ENCODE measurements around the gene DPEP3.
A peak's percentile ranks its signal among the peaks of the same experiment; 100 is the strongest.
"Not testable (repeated sequence)": the region's sequence is repeated elsewhere in the genome, so short reads cannot be mapped to it uniquely, and the experiment has no call there.

DPEP3 gene, protein sequence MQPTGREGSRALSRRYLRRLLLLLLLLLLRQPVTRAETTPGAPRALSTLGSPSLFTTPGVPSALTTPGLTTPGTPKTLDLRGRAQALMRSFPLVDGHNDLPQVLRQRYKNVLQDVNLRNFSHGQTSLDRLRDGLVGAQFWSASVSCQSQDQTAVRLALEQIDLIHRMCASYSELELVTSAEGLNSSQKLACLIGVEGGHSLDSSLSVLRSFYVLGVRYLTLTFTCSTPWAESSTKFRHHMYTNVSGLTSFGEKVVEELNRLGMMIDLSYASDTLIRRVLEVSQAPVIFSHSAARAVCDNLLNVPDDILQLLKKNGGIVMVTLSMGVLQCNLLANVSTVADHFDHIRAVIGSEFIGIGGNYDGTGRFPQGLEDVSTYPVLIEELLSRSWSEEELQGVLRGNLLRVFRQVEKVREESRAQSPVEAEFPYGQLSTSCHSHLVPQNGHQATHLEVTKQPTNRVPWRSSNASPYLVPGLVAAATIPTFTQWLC

DNA sequence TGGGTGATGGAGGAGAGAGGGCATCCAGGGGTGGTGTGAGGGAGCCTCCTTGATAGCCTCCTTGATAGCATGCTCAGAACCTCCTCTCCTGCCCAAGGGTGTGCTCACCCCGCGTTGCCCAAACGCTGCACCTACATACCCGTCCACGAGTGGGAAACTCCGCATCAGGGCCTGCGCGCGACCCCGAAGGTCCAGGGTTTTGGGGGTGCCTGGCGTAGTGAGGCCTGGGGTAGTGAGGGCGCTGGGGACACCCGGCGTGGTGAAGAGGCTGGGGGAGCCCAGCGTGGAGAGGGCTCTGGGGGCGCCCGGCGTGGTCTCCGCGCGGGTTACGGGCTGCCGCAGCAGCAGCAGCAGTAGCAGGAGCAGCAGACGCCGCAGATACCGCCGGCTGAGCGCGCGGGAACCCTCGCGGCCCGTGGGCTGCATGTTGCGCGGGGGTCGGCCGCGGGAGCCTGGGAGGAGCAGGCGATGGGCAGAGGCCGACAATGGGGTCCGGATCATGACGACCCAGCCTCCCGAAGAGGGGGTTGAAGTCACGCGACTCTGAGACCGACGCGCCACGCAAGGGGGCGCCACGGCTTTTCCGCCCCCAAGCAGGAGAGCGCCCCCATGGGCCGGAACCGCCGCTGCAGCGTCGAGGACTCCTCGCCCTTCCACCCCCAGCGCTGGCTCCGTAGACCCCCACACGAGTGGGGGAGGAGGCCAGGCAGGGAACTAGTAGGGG lies at the start of gene DPEP3:
Gene DPEP3 (minus strand): TSS at position 545 of the 724 bp plus-strand sequence. CDS start 119 bp downstream, at position 426.
- H3K27me3 ChIP-seq (ENCODE audit: insufficient read depth, low read length) = peaks cover 5% of the 10 kb centered on the region
- H2AFZ ChIP-seq (ENCODE audit: low read depth, low read length) = no peak within 1 kb of the TSS
- H3K36me3 ChIP-seq (ENCODE audit: insufficient read depth, low read length) = no peaks in the 10 kb centered on the region
- no peaks in the 10 kb centered on the region for H3K4me1 ChIP-seq (ENCODE audit: insufficient read depth, low read length)
- peaks cover 2% of the 10 kb centered on the region for H3K9me3 ChIP-seq (ENCODE audit: low read length)
- H3K4me3 ChIP-seq (ENCODE audit: low read length) = no peak within 1 kb of the TSS

DNA sequence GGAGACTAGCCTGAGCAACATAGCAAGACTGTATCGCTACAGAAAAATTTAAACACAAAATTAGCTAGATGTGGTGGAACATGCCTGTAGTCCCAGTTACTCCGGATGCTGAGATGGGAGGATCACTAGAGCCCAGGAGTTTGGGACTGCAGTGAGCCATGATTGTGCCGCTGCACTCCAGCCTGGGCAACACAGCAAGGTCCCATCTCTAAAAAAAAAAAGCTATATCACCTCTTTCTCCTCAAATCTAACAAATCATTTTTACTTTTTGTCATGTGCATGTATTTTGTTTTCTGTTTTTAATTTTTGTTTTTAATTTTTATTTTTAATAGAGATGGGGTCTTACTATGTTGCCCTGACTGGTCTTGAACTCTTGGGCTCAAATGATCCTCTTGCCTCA lies 48.7 kb upstream of the DPEP3 start:
- H2AFZ ChIP-seq (ENCODE audit: low read depth, low read length) = no peak overlapping the region
- peaks cover 20% of the 10 kb centered on the region for H3K36me3 ChIP-seq (ENCODE audit: insufficient read depth, low read length)
- H3K4me3 ChIP-seq (ENCODE audit: low read length) = no peak overlapping the region
- no peaks in the 10 kb centered on the region for H3K9me3 ChIP-seq (ENCODE audit: low read length)
- peaks cover 2% of the 10 kb centered on the region for H3K4me1 ChIP-seq (ENCODE audit: insufficient read depth, low read length)
- no peaks in the 10 kb centered on the region for H3K27me3 ChIP-seq (ENCODE audit: insufficient read depth, low read length)

DNA sequence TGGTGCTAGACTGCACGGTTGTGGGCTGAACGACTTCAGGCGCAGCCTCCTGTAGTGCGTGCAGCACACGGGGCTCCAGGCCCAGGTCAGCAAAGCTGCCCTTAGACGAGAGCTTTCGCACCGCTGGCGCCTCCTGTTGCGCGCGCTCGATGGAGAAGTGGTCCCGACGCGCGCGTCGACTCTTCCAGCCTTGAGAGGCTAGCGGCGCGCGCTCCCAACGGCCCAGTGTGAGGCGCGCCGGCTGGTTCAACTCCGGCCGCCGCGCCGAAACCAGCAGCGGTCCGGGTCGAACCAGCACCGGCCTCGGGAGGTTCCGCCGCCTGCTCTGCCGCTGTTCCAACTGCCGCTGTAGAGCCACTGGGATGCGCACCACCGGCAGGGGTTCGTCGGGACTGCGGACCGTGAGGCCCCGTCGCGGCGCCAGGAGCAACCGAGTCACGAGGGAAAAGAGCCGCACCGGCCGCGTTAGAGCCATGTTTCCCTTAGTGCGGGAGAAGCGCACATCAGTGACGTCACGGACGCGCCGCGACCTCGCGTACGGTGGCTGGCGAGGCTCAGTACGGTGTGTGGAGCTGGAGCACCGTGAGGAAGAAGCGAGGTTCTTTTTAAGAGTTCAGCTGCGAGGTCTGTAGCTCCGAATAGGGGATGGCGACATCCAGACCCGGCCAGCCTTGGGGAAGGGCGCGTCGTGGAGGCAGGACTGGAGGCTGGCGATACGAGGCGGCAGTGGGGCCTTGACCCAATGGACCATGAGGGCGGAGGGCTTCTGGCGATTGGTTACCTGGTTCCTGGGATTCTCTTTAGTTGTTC lies 42.6 kb upstream of the DPEP3 start, which contains the start of the genes DDX28 and DUS2:
Gene DDX28 (minus strand): TSS at position 505 of the 810 bp plus-strand sequence. CDS start 30 bp downstream, at position 475.
Gene DUS2 (plus strand): TSS at position 557 of the 810 bp plus-strand sequence. CDS start 14,740 bp downstream, outside the sequence.
- Histone ChIP-seq H3K4me3 (ENCODE audit: low read length) (peak within 1 kb of the TSS; percentile 59), H2AFZ (ENCODE audit: low read depth, low read length) (peak within 1 kb of the TSS; percentile 57), H3K27me3 (ENCODE audit: insufficient read depth, low read length) (no peaks in the 10 kb centered on the region), H3K9me3 (ENCODE audit: low read length) (no peaks in the 10 kb centered on the region), H3K4me1 (ENCODE audit: insufficient read depth, low read length) (peaks cover 21% of the 10 kb centered on the region), H3K36me3 (ENCODE audit: insufficient read depth, low read length) (peaks cover 18% of the 10 kb centered on the region)

DNA sequence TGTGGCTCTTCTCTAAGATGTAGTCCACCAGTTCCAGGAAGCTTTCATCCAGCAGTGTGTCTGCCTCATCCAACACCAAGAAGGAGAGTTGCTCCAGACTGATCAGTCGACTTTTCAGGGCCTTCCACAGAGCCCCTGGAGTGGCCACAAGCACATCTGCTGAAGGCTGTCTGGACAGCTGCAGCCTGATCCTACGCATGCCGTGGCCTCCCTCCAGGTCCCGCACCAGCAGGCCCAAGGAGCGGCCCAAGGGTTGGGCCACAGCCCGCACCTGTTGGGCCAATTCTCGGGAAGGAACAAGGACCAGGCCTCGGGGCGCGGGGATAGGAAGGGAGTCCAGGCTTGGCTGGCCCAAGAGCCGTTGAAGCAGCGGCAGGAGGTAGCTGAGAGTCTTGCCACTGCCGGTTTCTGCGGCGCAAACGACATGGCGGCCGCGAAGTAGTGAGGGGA lies 42.0 kb upstream of the DPEP3 start:
- H2AFZ ChIP-seq (ENCODE audit: low read depth, low read length) = peak overlapping the region; percentile 57
- peak overlapping the region; percentile 59 for H3K4me3 ChIP-seq (ENCODE audit: low read length)
- H3K9me3 ChIP-seq (ENCODE audit: low read length) = no peaks in the 10 kb centered on the region
- peaks cover 21% of the 10 kb centered on the region for H3K4me1 ChIP-seq (ENCODE audit: insufficient read depth, low read length)
- no peaks in the 10 kb centered on the region for H3K27me3 ChIP-seq (ENCODE audit: insufficient read depth, low read length)
- peaks cover 18% of the 10 kb centered on the region for H3K36me3 ChIP-seq (ENCODE audit: insufficient read depth, low read length)

DNA sequence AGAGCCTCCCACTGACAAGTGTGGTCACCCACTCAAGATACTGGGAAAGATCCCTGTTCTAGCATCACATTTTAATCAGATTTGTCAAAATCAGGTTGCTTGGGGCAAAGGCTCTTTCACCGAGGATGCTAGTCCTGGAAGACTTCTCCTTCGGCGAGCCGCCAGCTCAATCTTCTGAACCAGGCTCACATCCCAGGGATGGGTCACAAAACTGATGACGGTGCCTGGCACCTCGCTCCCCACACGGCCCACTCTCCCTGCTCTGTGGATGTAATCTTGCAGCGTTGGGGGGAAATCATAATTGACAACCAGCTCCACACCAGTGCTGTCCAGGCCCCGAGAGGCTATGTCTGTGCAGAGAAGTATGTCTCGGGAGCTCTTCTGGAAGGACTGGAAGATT lies 41.2 kb upstream of the DPEP3 start:
- Histone ChIP-seq H3K9me3 (ENCODE audit: low read length) (no peaks in the 10 kb centered on the region), H3K4me3 (ENCODE audit: low read length) (peak overlapping the region; percentile 59), H3K4me1 (ENCODE audit: insufficient read depth, low read length) (peaks cover 21% of the 10 kb centered on the region)

DNA sequence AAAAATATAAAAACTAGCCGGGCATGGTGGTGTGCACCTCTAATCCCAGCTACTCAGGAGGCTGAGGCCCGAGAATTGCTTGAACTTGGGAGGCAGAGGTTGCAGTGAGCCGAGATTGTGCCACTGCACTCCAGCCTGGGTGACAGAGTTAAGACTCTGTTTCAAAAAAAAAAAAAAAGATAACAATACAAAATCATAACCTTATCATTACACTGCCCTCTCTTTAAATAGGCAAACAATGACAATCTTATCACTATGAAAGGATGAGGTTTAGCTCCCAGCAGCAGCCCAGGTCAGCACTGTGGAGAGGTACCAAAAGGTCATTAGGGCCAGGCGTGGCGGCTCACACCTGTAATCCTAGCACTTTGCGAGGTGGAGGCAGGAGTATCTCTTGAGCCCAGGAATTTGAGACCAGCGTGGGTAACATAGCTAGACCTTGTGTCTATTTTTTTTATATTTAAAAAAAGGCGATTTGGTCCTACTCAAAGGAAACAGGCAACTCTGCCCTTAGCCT lies 38.9 kb upstream of the DPEP3 start:
- no peaks in the 10 kb centered on the region for H3K27me3 ChIP-seq (ENCODE audit: insufficient read depth, low read length)
- H3K36me3 ChIP-seq (ENCODE audit: insufficient read depth, low read length) = peaks cover 12% of the 10 kb centered on the region
- H3K9me3 ChIP-seq (ENCODE audit: low read length) = no peaks in the 10 kb centered on the region
- H2AFZ ChIP-seq (ENCODE audit: low read depth, low read length) = no peak overlapping the region
- no peak overlapping the region for H3K4me3 ChIP-seq (ENCODE audit: low read length)
- peaks cover 20% of the 10 kb centered on the region for H3K4me1 ChIP-seq (ENCODE audit: insufficient read depth, low read length)

More for the DNA sequence above, 41.2 kb upstream of the DPEP3 start:
- peaks cover 14% of the 10 kb centered on the region for H3K36me3 ChIP-seq (ENCODE audit: insufficient read depth, low read length)
- H3K27me3 ChIP-seq (ENCODE audit: insufficient read depth, low read length) = no peaks in the 10 kb centered on the region
- H2AFZ ChIP-seq (ENCODE audit: low read depth, low read length) = no peak overlapping the region

DNA sequence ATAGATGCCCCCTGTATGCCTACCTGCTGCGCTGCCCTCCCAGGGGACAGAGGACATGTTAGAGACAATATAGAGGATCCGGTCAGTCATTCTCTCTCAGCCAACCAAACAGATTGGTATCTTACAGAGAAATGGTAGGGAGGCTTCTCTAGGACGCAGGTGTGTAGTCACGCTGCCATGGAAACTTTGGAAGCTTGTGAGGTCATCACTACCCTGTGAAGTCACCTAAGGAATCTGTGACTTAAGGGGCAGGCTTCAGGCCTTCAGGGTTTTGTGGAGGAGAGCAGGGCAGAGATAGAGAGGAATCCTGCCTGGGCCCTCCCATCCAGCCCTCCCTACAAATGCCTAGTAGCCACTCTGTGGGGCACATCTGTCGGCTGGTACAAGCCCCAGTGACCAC lies 35.4 kb upstream of the DPEP3 start, which contains the start of gene DPEP2NB:
Gene DPEP2NB (minus strand): TSS at position 231 of the 400 bp plus-strand sequence. CDS start 141 bp downstream, at position 90.
- H3K4me3 ChIP-seq (ENCODE audit: low read length) = no peak within 1 kb of the TSS

DNA sequence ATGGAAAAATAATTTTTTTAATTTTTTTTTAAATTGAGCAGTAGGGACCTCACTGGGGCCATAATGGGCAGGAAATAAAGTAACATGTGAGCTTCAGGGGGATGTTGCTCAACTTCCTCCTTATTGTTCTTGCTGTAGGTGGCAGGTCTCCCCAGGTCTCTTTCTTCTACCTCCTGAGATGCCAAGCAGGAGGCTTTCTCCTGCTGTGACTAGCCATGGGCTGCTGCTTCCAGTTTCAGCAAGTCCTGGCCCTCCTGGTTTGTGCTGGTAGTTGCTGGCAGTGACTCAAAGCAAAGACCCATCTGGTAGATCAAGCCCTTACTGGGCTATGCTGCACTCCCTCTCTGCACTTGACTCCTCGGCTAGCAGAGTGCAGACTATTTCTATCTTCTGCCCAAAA lies 33.1 kb upstream of the DPEP3 start:
- no peaks in the 10 kb centered on the region for H3K27me3 ChIP-seq (ENCODE audit: insufficient read depth, low read length)
- no peaks in the 10 kb centered on the region for H3K9me3 ChIP-seq (ENCODE audit: low read length)
- no peaks in the 10 kb centered on the region for H3K36me3 ChIP-seq (ENCODE audit: insufficient read depth, low read length)
- H2AFZ ChIP-seq (ENCODE audit: low read depth, low read length) = no peak overlapping the region
- no peaks in the 10 kb centered on the region for H3K4me1 ChIP-seq (ENCODE audit: insufficient read depth, low read length)
- no peak overlapping the region for H3K4me3 ChIP-seq (ENCODE audit: low read length)

More for the DNA sequence above, 35.4 kb upstream of the DPEP3 start, which contains the start of gene DPEP2NB:
- Histone ChIP-seq H3K36me3 (ENCODE audit: insufficient read depth, low read length) (no peaks in the 10 kb centered on the region), H2AFZ (ENCODE audit: low read depth, low read length) (no peak within 1 kb of the TSS), H3K9me3 (ENCODE audit: low read length) (no peaks in the 10 kb centered on the region), H3K4me1 (ENCODE audit: insufficient read depth, low read length) (no peaks in the 10 kb centered on the region), H3K27me3 (ENCODE audit: insufficient read depth, low read length) (no peaks in the 10 kb centered on the region)

DNA sequence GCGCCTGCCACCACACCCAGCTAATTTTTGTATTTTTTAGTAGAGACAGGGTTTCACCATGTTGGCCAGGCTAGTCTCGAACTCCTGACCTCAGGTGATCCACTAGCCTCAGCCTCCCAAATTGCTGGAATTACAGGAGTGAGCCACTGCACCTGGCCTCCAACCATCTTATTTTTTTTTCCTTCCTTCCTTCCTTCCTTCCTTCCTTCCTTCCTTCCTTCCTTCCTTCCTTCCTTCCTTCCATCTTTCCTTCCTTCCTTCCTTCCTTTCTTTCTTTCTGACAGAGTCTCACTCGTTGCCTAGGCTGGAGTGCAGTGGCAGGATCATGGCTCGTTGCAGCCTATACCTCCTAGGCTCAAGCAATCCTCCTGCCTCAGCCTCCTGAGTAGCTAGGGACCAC lies 29.6 kb upstream of the DPEP3 start:
- not testable (repeated sequence) for H2AFZ ChIP-seq (ENCODE audit: low read depth, low read length); H3K27me3 ChIP-seq (ENCODE audit: insufficient read depth, low read length); H3K36me3 ChIP-seq (ENCODE audit: insufficient read depth, low read length); H3K4me1 ChIP-seq (ENCODE audit: insufficient read depth, low read length); H3K9me3 ChIP-seq (ENCODE audit: low read length); H3K4me3 ChIP-seq (ENCODE audit: low read length)

DNA sequence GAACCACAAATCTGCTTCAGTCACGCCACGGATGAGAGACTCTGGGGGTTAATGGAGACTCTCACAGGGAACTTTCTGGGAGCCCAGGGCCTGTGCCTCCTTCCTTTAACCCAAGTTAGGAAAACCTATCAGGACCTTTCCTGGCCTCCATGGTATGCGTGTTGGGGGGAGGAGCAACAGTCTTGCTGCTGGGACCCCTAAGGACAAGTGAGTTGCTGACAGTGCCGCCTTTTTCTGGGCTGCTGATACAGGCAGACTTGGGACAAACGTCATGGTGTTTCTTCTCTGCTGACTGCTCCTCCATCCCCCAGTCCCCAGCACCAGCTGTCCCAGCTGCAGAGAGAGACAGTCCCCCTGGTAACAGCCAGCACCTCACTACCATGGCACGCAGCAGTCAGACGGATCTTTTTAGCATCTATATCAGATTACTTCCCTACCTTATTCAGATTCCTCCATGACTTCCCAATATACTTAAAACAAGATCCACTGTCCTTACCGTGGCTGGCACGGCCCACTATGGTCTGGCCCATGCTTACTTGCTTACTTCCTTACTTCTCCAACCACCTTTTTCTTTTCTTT lies 28.9 kb upstream of the DPEP3 start:
- Histone ChIP-seq H3K9me3 (ENCODE audit: low read length) (no peaks in the 10 kb centered on the region), H3K4me1 (ENCODE audit: insufficient read depth, low read length) (no peaks in the 10 kb centered on the region), H3K27me3 (ENCODE audit: insufficient read depth, low read length) (peaks cover 2% of the 10 kb centered on the region), H2AFZ (ENCODE audit: low read depth, low read length) (no peak overlapping the region), H3K36me3 (ENCODE audit: insufficient read depth, low read length) (no peaks in the 10 kb centered on the region), H3K4me3 (ENCODE audit: low read length) (no peak overlapping the region)

DNA sequence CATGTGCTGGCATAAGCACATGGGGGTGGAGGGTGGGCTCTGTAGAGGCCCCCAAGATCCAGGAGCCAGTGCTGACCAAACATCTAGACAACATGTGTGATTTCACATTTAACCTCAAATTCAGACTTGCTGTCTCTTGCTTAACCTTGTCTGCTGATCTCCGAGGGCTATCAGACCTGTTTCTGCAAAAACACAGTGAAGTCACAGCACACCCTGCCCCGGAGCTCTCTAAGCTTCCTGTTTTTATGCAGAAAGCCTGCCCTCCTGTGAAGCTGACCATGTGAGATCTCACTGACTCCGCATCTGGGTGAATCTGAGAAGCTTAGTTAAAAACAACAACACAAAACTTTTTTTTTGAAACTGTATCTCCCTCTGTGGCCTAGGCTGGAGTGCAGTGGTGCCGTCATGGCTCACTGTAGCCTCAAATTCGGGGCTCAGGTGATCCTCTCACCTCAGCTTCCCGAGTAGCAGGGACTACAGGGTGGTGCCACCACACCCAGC lies 25.5 kb upstream of the DPEP3 start:
- no peaks in the 10 kb centered on the region for H3K36me3 ChIP-seq (ENCODE audit: insufficient read depth, low read length)
- no peak overlapping the region for H3K4me3 ChIP-seq (ENCODE audit: low read length)
- H3K9me3 ChIP-seq (ENCODE audit: low read length) = no peaks in the 10 kb centered on the region
- H3K4me1 ChIP-seq (ENCODE audit: insufficient read depth, low read length) = no peaks in the 10 kb centered on the region
- no peak overlapping the region for H2AFZ ChIP-seq (ENCODE audit: low read depth, low read length)
- peaks cover 2% of the 10 kb centered on the region for H3K27me3 ChIP-seq (ENCODE audit: insufficient read depth, low read length)

DNA sequence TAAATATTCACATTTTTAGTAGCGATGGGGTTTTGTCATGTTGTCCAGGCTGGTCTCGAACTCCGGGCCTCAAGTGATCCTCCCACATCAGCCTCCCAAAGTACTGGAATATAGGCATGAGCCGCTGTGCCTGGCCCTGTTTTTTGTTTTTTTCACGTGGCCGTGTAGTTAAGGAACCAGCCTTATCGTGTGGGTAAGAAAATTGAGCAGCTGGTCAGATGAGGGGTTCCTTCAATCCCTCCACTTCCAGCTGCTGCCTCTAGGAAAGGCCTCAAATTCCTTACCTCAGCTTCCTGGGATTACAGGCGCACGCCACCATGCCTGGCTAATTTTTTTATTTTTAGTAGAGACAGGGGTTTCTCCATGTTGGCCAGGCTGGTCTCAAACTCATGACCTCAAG lies 24.9 kb upstream of the DPEP3 start:
- no peaks in the 10 kb centered on the region for H3K36me3 ChIP-seq (ENCODE audit: insufficient read depth, low read length)
- no peaks in the 10 kb centered on the region for H3K4me1 ChIP-seq (ENCODE audit: insufficient read depth, low read length)
- H3K9me3 ChIP-seq (ENCODE audit: low read length) = no peaks in the 10 kb centered on the region
- peaks cover 2% of the 10 kb centered on the region for H3K27me3 ChIP-seq (ENCODE audit: insufficient read depth, low read length)
- H3K4me3 ChIP-seq (ENCODE audit: low read length) = no peak overlapping the region
- H2AFZ ChIP-seq (ENCODE audit: low read depth, low read length) = no peak overlapping the region
